ENCODE measurements around the gene NAPA.

The NAPA gene

GRCh38 chr19:47521473-47522180 is 6.8 kb upstream of the NAPA start:
- DNase-seq: no peak

DNA sequence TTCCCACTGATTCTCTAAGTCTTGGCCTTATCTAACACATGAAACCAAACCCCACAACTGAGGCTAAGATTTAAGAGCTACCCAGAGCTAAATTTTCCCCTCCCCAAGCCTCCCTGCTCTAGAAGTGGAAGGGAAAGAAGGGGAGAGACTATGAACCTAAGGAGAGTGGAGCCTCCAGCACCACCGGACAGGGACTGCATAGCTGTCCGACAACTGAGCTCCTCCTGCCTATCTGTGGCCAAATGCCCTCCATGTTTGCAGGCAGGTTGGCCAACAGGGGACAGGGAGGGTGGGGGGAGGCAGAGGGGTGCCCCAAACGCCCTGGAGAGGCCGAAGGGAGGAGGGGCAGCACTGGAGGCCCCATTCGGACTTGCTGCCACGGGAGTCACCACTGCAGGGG is 6.0 kb upstream of the NAPA start:
- DNase-seq: no peak

DNA sequence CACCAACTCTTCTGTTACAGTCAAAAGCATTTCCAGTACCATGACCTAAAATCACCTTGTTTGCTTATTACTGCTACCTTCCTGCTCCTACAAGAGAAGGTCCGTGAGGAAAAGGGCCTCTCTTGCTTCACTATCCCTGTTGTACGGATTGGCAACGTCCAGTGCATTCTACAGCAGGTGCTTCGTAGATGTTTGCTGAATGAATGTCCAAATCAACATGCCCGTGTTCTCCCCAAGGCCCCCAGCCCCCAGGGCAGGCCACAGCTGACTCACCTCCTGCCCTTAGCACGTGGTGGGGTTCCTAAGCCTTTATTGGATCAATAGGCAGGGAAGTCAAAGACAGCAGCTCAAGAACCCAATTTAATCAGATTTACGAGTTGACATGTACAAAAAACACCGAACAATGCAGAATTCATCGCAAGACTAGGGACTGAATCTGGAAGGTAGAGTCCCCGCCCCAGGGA is 5.5 kb upstream of the NAPA start:
- DNase-seq: no peak

GRCh38 chr19:47518854-47519253 is 4.0 kb upstream of the NAPA start:
- no peak for DNase-seq

DNA sequence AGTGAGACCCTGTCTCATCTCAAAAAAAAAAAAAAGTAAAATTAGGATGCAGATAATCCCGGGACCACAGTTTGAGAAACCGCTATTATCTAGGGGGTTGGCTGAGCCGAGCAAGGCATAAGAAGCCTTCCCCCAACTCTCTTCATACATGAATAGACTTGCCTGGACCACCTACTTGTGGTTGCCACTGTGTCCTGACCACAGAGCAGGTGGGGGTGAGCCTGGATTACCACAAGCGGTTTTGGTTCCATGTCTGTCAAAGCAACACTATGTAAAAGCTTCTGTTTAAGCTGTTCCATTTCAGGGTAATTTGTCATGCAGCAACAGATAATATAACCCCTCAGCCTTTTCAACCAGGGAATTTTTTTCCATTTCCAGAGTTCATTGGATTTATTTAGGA is 3.3 kb upstream of the NAPA start:
- DNase-seq: peak; percentile 65

DNA sequence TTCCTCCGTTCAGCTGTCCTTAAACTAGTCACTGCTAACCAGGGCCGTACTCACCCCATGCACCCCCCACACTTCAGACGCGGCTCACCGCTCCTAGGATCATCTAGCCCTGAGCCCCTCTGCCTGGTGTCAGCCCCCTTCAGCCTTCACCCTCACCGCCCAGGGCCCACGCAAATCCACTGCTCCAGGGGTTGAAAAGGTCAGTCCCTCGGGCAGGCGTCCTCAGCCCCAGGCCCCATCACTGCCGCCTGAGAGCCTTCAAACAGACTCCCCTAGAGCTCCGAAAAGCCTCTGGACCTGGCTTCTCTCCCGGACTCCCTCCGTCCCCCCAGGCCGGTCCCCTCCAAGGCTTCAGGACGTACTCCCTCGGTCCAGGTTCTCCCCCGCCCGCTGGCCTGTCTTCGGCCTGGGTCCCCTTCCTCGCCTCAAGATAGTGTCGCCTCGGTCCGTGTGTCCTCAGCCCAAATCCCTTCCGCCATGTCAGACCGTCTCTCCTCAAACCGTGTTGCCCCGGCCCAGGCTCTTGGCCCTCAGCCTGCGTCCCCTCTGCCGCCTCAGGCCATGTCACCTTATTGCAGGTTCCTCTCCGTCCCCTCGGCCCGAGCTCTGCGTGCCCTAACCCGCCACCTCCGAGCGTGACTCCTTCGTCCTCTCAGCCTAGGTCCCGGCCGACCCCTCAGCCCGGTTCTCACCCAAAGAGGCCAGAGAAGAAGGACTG is 553 bp downstream of the NAPA start:
- DNase-seq: no peak

GRCh38 chr19:47512948-47513319 is 1.9 kb downstream of the NAPA start:
- DNase-seq: no peak

DNA sequence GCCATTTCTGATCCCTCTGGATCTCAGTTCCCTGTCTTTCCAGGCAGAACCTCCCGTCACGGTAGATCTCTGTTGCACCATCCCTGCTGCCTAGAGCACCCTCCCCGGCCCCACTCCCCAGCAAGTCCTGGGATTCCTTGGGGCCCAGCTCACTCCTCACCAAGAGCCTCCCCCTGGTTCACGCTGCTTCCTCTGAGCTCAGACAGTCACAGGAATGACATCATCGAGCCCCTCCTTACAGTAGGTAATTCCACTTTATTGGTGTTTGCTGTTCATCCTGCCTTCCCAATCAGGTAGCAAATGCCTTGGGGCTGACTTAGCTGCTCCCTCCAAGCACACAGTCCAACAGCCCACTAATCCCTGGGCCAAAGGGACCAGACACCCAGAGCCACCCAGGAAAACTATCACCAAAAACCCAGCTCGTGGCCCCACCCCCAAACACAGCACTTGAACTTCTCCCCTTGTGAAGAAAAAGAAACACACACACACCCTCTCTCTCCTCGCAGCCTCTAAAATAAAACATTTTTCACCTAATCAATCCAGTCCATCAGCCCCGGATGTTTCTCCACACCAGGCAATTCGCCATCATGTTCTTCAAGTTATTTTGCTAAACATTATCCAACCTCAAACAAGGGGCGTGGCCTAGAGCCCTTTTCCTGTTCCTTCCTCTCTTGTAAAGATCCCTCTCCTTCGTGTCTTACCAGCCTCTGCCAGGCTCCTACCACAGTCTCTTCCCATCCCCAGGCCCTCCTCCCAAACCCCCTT is 2.5 kb downstream of the NAPA start:
- no peak for DNase-seq

- no peak for DNase-seq
These were observed 3.2 kb downstream of the NAPA start for GRCh38 chr19:47511681-47512080.

DNA sequence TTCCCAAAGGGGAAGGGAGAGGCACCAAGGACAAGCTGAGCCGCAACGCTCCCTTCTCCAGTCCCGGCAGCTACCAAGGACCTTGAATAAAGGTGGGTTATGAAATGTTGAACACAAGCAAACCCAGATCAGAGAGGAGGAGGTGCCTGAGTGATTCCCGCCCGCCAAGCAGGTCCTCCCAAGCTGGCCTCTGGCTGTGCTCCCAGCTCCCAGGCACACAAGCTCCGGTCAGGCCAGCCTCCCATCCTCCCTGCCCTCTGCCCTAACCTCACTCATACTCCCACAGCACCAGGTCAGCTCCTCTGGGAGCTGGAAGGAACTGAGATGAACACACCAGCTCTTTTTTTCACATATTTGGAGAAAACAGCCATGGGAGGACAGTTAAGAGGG is 3.7 kb downstream of the NAPA start:
- no peak for DNase-seq

DNA sequence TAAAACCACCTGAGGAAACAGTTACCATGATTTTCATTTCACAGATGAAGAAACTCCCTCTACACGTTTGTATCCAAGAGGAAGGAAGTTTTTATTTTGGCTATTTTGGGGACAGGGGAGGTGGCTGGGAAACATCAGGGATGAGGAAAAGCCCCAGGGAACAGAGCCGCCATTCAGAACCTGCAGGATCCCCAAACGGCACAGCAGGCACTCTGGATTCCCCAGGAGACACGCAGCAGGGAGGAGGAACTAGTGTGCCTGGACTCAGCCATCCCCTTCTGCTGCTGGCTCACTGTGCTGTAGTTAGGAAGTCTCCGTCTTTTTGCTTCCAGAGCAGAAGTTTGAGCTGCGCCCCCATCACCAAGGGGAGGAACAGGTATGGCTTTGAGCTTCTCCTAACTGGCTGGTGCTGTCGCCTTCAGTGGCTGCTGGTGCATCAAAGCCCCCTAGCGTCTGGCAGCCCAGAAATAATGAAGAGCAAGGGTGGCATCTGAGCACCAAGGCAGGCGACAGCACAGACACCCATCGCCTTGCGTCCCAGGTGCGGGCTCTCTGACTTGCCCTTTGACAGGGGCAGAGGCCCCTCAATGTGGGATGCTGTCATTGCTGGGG is 4.2 kb downstream of the NAPA start:
- DNase-seq: no peak

DNA sequence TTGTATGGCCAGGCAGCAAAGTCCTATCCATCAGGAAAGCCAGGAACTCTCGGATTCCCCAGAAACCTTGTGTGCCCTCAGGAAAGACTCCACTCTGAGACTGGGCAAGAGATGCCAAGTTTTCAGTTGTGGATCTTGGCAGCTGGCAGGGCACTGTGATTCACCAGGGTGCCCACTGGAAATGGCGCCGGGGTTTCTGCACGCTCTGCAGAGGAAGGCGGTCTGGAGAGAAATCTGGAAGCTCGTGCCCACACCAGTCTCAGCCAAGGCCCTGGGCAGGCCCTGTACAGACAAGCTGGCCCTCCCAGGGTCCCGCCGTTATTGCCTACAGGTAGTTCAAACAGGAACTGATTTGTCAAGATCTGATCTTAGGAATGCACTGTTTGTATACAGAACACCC is 4.9 kb downstream of the NAPA start:
- no peak for DNase-seq

GRCh38 chr19:47509170-47509847 is 5.6 kb downstream of the NAPA start:
- no peak for DNase-seq

DNA sequence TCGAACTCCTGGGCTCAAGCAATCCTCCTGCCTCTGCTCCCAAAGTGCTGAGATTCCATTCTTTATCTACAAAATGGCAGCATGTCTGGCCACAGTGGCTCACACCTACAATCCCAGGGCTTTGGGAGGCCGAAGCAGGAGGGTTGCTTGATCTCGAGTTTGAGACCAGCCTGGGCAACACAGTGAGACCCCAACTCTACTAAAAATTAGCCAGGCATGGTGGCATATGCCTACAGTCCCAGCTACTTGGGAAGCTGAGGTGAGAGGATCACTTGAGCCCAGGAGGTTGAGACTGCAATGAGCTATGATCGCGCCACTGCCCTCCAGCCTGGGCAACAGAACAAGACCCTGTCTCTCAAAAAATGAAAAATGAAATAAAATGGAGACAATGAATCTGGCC is 6.1 kb downstream of the NAPA start:
- DNase-seq: no peak

DNA sequence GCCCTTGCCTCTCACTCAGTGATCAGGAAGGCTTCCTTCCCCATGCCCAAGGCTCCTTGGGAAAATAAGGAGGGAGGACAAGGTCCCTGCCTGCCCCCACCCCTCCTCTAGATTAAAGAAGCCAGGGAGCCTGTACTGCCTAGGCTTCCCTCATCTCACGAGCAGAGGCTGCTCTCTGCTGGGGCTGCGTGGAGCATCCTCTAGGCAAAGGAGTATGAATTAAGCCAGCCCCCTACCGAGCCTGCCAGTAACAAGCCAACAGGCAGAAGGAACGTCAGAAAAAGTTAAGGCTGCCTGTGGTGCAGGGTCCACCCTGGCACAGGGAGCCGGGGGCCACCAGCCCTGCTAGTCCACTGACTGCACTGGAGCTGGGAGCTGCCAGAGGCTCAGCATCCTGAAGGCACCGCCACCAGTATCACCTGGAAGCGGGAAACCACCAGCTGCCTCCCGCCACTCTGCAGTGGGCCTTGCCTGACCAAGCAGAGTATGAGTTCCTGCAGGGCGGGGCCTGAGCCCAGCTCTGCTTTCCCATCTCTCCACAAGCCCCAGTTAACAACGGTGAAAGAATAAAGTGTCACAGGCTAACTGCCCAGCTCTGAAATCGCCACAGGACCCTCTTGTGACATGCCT is 6.8 kb downstream of the NAPA start:
- no peak for DNase-seq

DNA sequence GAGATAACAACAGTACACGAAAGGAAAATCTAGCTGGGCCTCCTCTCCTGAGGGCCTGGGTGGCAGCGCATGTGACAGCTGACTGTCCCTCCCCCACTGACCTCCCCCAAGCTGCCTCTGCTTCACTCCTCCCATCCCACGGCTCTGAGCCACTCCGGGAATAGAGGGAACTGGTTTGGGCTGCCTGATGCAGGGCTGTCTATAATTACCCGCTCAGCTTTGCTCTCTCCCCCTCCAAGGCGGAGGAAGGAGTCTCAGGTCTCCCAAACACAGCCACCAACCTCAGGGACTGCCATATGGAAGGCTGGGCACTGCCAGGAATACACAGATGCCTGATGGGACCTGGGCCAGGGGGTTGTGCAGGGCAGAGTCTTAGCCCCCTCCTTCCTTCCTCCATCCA is 7.9 kb downstream of the NAPA start:
- no peak for DNase-seq

- DNase-seq: no peak
These were observed 8.4 kb downstream of the NAPA start for GRCh38 chr19:47506459-47506858.

- no peak for DNase-seq
These were observed 9.4 kb downstream of the NAPA start for GRCh38 chr19:47505506-47505905.

DNA sequence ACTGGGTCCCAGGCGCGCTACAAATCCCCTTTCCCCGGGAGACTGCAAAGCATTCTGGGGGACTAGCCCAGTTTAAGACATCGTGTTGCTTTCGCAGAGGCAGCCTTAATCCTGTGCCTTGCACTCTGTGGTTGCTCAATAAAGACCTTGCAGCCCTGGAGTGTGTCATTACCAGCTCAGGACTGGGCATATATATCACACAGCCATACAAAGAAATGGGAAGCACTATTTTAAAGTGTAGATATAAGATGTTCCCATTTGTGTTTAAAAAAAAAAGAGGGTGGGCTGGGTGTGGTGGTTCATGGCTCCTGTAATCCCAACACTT is 11.1 kb downstream of the NAPA start:
- DNase-seq: no peak

DNA sequence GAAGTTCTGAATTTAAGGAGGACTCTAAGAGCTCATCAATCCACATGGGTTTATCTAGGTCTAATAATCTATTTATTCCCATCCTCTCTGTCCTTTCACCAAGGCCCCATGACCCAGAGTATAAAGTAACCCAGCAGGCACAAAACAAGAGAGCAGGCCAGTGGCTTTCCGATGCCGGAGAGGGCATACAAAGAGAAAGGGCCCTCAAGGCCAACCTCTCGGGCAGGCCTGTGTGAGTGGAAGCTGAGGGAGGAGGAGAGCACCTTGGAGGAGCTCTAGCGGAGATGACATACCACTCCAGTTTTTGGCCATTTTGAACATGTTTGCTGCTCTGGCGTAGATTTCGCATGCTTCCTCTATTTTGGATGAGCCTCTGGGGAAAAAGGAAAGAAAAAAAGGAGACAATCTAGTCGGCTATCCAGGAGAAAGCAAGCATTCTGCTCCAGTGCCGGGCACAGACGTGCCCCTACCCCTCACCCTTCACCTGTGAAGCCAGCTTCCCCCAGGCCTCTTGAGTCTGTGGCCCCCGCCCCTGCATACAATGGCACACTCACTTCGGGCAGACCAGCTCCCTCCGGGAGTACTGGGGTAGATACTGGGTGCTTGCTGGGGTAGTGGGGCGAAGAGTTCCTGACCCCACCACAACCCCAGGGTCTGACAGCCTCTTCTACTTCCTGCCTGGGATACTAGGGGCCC is 11.6 kb downstream of the NAPA start:
- no peak for DNase-seq

- DNase-seq: no peak
These were observed 14.7 kb downstream of the NAPA start for GRCh38 chr19:47499863-47500830.
